Lower leg skin (tissue), 4 donors: ENCODE data around the gene NTM. TPM values are rescaled to one million over a fixed set of nuclear protein-coding genes. Genes with fewer than 3 reads are reported as not detected.

Experiments
- DNase-seq, 2 donors: peaks; one replicate each; pipeline ENCODE4 v3.0.0-alpha.2; 2019; ENCODE audit warnings: low spot score in 2 of 2
- H3K4me3 ChIP-seq: fragments of 200-600 bp; sonication (generic); 2 replicates; pipeline ENCODE4 v1.5.1; 2017; ENCODE audit warnings: mild to moderate bottlenecking, low read depth; ENCODE audit not compliant: poor library complexity, severe bottlenecking
- CTCF ChIP-seq, 3 donors: fragments of 450-650 bp; IDR thresholded peaks; one replicate each; pipeline ENCODE4 v1.5.1; 2016; ENCODE audit warnings: antibody characterized with exemption in 3 of 3, mild to moderate bottlenecking in 3 of 3, moderate library complexity in 2 of 3
- POLR2A ChIP-seq, 2 donors: fragments of 450-650 bp; IDR thresholded peaks; one replicate each; pipeline ENCODE4 v1.6.1; 2016 to 2017; ENCODE audit warnings: antibody characterized with exemption in 2 of 2, mild to moderate bottlenecking in 1 of 2, moderate library complexity in 1 of 2
- WGBS, 2 donors: methylation state at CpG; one replicate each; pipeline ENCODE4 v1.1.5; 2018; 5-methylcytosine and 5-hydroxymethylcytosine counted together
- intact Hi-C: fragments of 100-400 bp; cut with DNase I; formaldehyde crosslinking; loops from one replicate; pipeline ENCODE4 v1.15.0; 2023; ENCODE audit warnings: low total_unique reads
- total RNA-seq, 4 donors: library from RNA; depleted of rRNA; stranded (reverse); fragments of >200 nt; gene quantifications; one replicate each; pipeline ENCODE4 v1.1.0, GENCODE V29; 2016

NTM gene
- total RNA-seq, 4 donors from 2014 or later = 2.8 to 5.7 (median 4.9) TPM

- 81 to 84% methylated on average over 4 of the region's 4 CpGs for WGBS, 2 donors
- H3K4me3 ChIP-seq = no peak overlapping the region
- no peak for TF ChIP-seq POLR2A (IDR thresholded peaks at IDR 0.05)
- intact Hi-C loops = no loop called here
- no peak for DNase-seq
Measured at GRCh38 chr11:132284048-132284447, 913.6 kb downstream of the NTM start.

- TF ChIP-seq CTCF (IDR thresholded peaks at IDR 0.05) = no peak
- no peak for TF ChIP-seq POLR2A (IDR thresholded peaks at IDR 0.05)
- no peak for DNase-seq
- intact Hi-C loops = no loop called here
- H3K4me3 ChIP-seq = no peak overlapping the region
- 87 to 90% methylated on average over 11 of the region's 11 CpGs for WGBS, 2 donors
Measured at GRCh38 chr11:132284611-132285010, 914.2 kb downstream of the NTM start.

- TF ChIP-seq CTCF (IDR thresholded peaks at IDR 0.05) (no peak), POLR2A (IDR thresholded peaks at IDR 0.05) (no peak)
- 85 to 87% methylated on average over 4 of the region's 4 CpGs for WGBS, 2 donors
- H3K4me3 ChIP-seq = no peak overlapping the region
- intact Hi-C loops = no loop called here
- DNase-seq = no peak
Measured at GRCh38 chr11:132285631-132286030, 915.2 kb downstream of the NTM start.

GRCh38 chr11:132286106-132286505 lies 915.7 kb downstream of the NTM start:
- no peak for DNase-seq
- no peak overlapping the region for H3K4me3 ChIP-seq
- TF ChIP-seq CTCF (IDR thresholded peaks at IDR 0.05) (no peak), POLR2A (IDR thresholded peaks at IDR 0.05) (no peak)
- intact Hi-C loops = no loop called here
- WGBS, 2 donors = 59 to 81% methylated on average over 3 of the region's 3 CpGs

GRCh38 chr11:132288036-132288435 lies 917.6 kb downstream of the NTM start:
- TF ChIP-seq CTCF (IDR thresholded peaks at IDR 0.05) (no peak), POLR2A (IDR thresholded peaks at IDR 0.05) (no peak)
- WGBS, 2 donors = 44 to 50% methylated on average over 3 of the region's 3 CpGs
- no peak for DNase-seq
- intact Hi-C loops = no loop called here
- H3K4me3 ChIP-seq = no peak overlapping the region

GRCh38 chr11:132289590-132290256 lies 919.3 kb downstream of the NTM start:
- 62 to 70% methylated on average over 6 of the region's 6 CpGs for WGBS, 2 donors
- H3K4me3 ChIP-seq = no peak overlapping the region
- DNase-seq = no peak
- no peak for TF ChIP-seq POLR2A (IDR thresholded peaks at IDR 0.05)
- no peak for TF ChIP-seq CTCF (IDR thresholded peaks at IDR 0.05)
- intact Hi-C loops = no loop called here
